GM12892 (cell line): Measurements from ENCODE around the gene ANKRD6.

Source experiments
- DNase-seq: peaks from one replicate; pipeline ENCODE4 v3.0.0; 2011; ENCODE audit not compliant: insufficient read length
- FAIRE-seq: peaks from 2 replicates; lab custom pipeline; 2011; peaks lifted over from hg19 to GRCh38; lab: Jason Lieb, UNC
- POLR2A ChIP-seq: IDR thresholded peaks from 2 replicates; pipeline ENCODE4 v1.6.1; 2011; ENCODE audit warnings: low read depth, low read length, control low read depth
- POLR2AphosphoS5 ChIP-seq: IDR thresholded peaks from 2 replicates; pipeline ENCODE4 v1.6.1; 2011; ENCODE audit warnings: low read depth, low read length, control low read depth
- TAF1 ChIP-seq: IDR thresholded peaks from 2 replicates; pipeline ENCODE4 v1.6.1; 2011; ENCODE audit warnings: low read depth, mild to moderate bottlenecking, control low read depth, low read length, borderline replicate concordance

The ANKRD6 gene

DNA sequence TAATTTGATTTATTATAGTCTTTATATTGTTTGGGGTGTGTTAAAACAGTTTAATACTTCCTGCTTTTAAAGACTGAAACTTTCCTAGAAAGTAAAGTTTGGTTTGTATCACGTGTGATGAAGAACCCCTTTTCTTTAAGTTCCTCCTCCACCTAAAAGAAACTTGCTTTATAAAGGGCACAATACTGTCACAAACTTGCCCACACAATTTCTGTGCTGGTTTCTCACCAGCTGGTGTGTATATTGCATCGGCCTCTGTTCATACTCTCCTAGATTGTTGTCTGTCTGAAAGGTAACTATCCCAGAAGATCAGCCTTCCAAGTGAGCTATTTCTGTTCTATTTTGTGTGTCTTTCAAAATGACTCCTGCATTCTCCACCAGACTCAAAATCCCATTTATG, 46.9 kb downstream of the ANKRD6 start:
- FAIRE-seq (no peak), DNase-seq (no peak)
- no peak for TF ChIP-seq TAF1
- TF ChIP-seq POLR2A = no peak
- no peak for TF ChIP-seq POLR2AphosphoS5

- DNase-seq (no peak), FAIRE-seq (no peak)
- no peak for TF ChIP-seq TAF1
- TF ChIP-seq POLR2AphosphoS5 = no peak
- no peak for TF ChIP-seq POLR2A
Measured at GRCh38 chr6:89481695-89482094, 48.7 kb downstream of the ANKRD6 start.

DNA sequence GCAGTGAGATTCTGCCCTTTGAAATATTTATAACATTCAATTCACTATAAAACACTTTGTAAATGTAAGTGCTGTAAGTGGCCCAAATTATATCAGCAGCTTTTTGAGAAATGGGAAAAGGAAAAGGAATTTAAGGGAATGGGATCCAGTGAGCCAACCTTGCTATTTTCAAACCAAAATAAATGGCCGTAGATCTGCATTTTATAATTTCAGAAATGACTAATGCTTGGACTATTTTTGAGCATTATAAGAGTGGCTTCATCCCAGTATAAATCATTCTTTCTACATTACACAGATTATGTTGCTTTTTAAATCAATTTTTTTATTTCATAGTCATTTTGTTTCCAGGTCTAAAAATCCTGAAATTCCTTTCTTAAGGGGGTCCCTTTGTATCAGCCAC, 49.2 kb downstream of the ANKRD6 start:
- FAIRE-seq (no peak), DNase-seq (no peak)
- TF ChIP-seq POLR2A = no peak
- no peak for TF ChIP-seq POLR2AphosphoS5
- no peak for TF ChIP-seq TAF1

DNA sequence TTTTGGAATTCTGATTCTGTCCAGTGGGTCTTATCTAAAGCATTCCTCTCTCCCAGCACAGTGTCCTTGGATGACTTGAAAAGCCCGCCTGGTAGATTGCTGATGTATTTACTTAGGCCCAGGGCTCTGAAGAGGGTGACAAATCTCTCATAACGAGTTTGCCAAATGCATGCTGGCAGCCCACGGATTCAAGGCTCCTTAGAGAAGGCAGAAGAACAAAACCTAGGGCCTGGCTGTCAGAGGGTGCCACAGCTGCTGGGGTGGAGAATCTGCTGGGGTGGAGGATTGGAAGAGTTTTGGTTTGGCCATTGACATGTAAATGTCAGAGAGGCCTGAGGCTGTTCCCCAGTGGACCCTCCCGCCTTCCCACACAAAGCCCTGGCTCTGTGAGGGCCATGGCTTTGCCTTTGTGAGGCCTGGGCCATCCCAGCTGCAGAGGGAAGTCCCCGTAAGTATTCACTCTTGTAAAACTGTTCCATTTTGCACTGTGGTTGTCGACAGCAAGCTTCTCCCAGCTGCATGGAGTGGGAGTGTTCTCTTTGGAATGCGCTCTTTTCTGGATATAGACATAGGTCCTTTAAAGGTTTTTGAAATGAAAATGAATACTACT, 50.3 kb downstream of the ANKRD6 start:
- FAIRE-seq (no peak), DNase-seq (no peak)
- TF ChIP-seq POLR2AphosphoS5 (no peak), POLR2A (no peak), TAF1 (no peak)

DNA sequence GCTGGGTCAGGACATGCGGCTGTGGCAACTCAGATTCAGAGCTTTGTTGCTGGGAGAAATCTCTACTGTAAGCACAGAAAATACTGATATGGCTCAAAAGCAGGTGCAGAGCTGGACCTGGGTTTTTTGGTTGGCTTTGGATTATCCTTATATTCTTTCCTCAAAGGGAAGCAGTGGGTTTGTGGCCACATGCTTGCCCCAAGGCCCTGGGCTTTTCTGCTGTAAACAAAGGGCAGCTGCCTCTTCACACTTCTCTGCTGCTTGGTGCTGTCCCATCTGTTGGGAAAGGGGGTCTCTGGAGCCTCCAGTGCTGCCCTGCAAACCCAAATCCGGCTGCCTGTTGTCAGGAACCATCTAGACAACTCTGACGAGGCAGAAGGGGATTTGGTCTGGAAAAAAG, 52.4 kb downstream of the ANKRD6 start:
- no peak for TF ChIP-seq POLR2A
- TF ChIP-seq POLR2AphosphoS5 = no peak
- no peak for FAIRE-seq
- no peak for DNase-seq

- TF ChIP-seq POLR2A = no peak
- TF ChIP-seq POLR2AphosphoS5 = no peak
- no peak for TF ChIP-seq TAF1
- DNase-seq (no peak), FAIRE-seq (no peak)
Measured at GRCh38 chr6:89487864-89488263, 54.9 kb downstream of the ANKRD6 start.

DNA sequence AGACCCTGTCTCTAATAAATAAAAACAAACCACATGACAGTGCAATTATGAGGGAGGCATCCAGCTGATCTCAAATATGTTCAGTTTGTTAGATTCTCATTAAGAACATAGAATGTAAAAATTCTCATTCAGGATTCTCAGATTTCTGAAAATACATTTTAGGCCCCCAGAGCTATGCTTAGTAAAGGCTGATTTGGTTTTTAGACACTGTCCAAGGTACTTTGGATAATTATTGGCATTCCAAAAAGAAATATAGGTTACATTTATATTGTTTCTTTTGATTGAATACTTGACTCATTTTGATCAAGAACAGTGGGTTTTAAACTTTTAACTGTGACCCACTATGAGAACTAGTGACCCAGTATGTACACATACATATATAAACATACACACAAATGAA, 55.5 kb downstream of the ANKRD6 start:
- no peak for FAIRE-seq
- TF ChIP-seq POLR2A (no peak), TAF1 (no peak), POLR2AphosphoS5 (no peak)
- DNase-seq = no peak

- no peak for DNase-seq
- FAIRE-seq = no peak
- TF ChIP-seq TAF1 (no peak), POLR2A (no peak), POLR2AphosphoS5 (no peak)
Measured at GRCh38 chr6:89489078-89489477, 56.1 kb downstream of the ANKRD6 start.

- no peak for FAIRE-seq
Measured at GRCh38 chr6:89492025-89492640, 59.2 kb downstream of the ANKRD6 start.

GRCh38 chr6:89494131-89494793, 61.3 kb downstream of the ANKRD6 start:
- FAIRE-seq = no peak
- TF ChIP-seq TAF1 (no peak), POLR2AphosphoS5 (no peak), POLR2A (no peak)
- no peak for DNase-seq

More at GRCh38 chr6:89492025-89492640, 59.2 kb downstream of the ANKRD6 start:
- TF ChIP-seq POLR2AphosphoS5 (no peak), POLR2A (no peak), TAF1 (no peak)
- DNase-seq = no peak

DNA sequence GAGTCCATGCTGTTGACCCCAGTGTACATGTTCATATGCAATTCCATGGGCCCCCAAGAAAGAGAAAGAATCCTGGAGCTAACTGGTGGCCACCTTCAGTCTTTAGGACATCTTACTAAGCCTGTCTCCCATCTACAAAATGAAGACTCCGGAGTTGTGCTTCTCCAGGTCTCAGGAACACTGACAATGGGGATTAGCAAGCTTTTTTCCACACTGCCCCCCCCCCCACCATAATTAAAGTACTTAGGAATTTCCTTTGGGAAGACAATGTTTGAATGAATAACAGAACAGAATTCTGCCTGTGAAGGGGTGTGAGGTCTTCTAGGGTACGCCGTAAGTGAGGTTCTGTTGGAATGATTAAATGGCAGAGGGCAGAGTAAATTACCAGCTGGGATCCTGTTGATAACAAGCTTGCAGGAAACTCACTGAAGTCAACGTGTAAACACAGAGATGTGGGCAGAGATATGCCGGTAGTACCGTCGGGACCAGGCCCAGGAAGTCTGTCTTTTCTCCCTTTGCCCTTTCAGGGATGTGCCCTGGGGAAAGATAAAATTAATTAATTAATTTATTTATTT, 63.1 kb downstream of the ANKRD6 start:
- DNase-seq (no peak), FAIRE-seq (no peak)
- no peak for TF ChIP-seq POLR2A
- no peak for TF ChIP-seq POLR2AphosphoS5
- no peak for TF ChIP-seq TAF1

GRCh38 chr6:89500611-89501010, 67.7 kb downstream of the ANKRD6 start:
- TF ChIP-seq POLR2A = no peak
- TF ChIP-seq TAF1 = no peak
- TF ChIP-seq POLR2AphosphoS5 = no peak
- no peak for FAIRE-seq
- no peak for DNase-seq
